ENCODE results near the gene SLC22A3.
"Not testable (repeated sequence)": the region's sequence is repeated elsewhere in the genome, so short reads cannot be mapped to it uniquely, and the experiment has no call there.

SLC22A3 gene

GRCh38 chr6:160445130-160445529 is 97.0 kb downstream of the SLC22A3 start:
- DNase-seq (ENCODE audit: low read depth): no peak

GRCh38 chr6:160447350-160447749 is 99.2 kb downstream of the SLC22A3 start:
- no peak for DNase-seq (ENCODE audit: low read depth)

GRCh38 chr6:160449787-160450186 is 101.6 kb downstream of the SLC22A3 start:
- not testable (repeated sequence) for DNase-seq (ENCODE audit: low read depth)

- no peak for DNase-seq (ENCODE audit: low read depth)
Observed at GRCh38 chr6:160450849-160451248, 102.7 kb downstream of the SLC22A3 start.

GRCh38 chr6:160454303-160454702 is 106.1 kb downstream of the SLC22A3 start:
- DNase-seq (ENCODE audit: low read depth): no peak

- DNase-seq (ENCODE audit: low read depth): no peak
Observed at GRCh38 chr6:160455081-160455480, 106.9 kb downstream of the SLC22A3 start.

GRCh38 chr6:160455541-160456213 is 107.5 kb downstream of the SLC22A3 start:
- peak; percentile 40 for DNase-seq (ENCODE audit: low read depth)

- no peak for DNase-seq (ENCODE audit: low read depth)
Observed at GRCh38 chr6:160456214-160456546, 108.0 kb downstream of the SLC22A3 start.

GRCh38 chr6:160457823-160458222 is 109.6 kb downstream of the SLC22A3 start:
- DNase-seq (ENCODE audit: low read depth): no peak

- DNase-seq (ENCODE audit: low read depth): no peak
Observed at GRCh38 chr6:160461641-160462040, 113.5 kb downstream of the SLC22A3 start.

GRCh38 chr6:160462116-160462515 is 113.9 kb downstream of the SLC22A3 start:
- no peak for DNase-seq (ENCODE audit: low read depth)

GRCh38 chr6:160462551-160463109 is 114.5 kb downstream of the SLC22A3 start:
- DNase-seq (ENCODE audit: low read depth): no peak

GRCh38 chr6:160464744-160465143 is 116.6 kb downstream of the SLC22A3 start:
- no peak for DNase-seq (ENCODE audit: low read depth)

GRCh38 chr6:160467261-160467871 is 119.2 kb downstream of the SLC22A3 start:
- not testable (repeated sequence) for DNase-seq (ENCODE audit: low read depth)

GRCh38 chr6:160469153-160469552 is 121.0 kb downstream of the SLC22A3 start:
- no peak for DNase-seq (ENCODE audit: low read depth)

- not testable (repeated sequence) for DNase-seq (ENCODE audit: low read depth)
Observed at GRCh38 chr6:160476056-160476455, 127.9 kb downstream of the SLC22A3 start.

GRCh38 chr6:160477072-160477471 is 128.9 kb downstream of the SLC22A3 start:
- not testable (repeated sequence) for DNase-seq (ENCODE audit: low read depth)

- no peak for DNase-seq (ENCODE audit: low read depth)
Observed at GRCh38 chr6:160477901-160478300, 129.7 kb downstream of the SLC22A3 start.

GRCh38 chr6:160487116-160487515 is 138.9 kb downstream of the SLC22A3 start:
- no peak for DNase-seq (ENCODE audit: low read depth)

- DNase-seq (ENCODE audit: low read depth): no peak
Observed at GRCh38 chr6:160489091-160489490, 140.9 kb downstream of the SLC22A3 start.

- DNase-seq (ENCODE audit: low read depth): no peak
Observed at GRCh38 chr6:160494576-160494975, 146.4 kb downstream of the SLC22A3 start.

GRCh38 chr6:160500639-160501038 is 152.5 kb downstream of the SLC22A3 start:
- no peak for DNase-seq (ENCODE audit: low read depth)

All from stimulated activated CD8-positive, alpha-beta memory T cell treated with anti-CD3 and anti-CD28 coated beads, Interleukin-15, amount 100 ng/mL, for 24 hours (primary cell).